HG02938 (cell line): Measurements from ENCODE around the gene CATSPERE.
"Not testable (repeated sequence)": the region's sequence is repeated elsewhere in the genome, so short reads cannot be mapped to it uniquely, and the experiment has no call there.

Experiments used
- ATAC-seq: cut with Tn5 transposase; IDR thresholded peaks from one replicate; pipeline ENCODE4 v1.9.1; 2021; ENCODE audit warnings: mild to moderate bottlenecking, moderate library complexity; ENCODE audit not compliant: unreplicated experiment

CATSPERE gene

GRCh38 chr1:244515680-244516079 is 54.6 kb downstream of the CATSPERE start:
- ATAC-seq = no peak

DNA sequence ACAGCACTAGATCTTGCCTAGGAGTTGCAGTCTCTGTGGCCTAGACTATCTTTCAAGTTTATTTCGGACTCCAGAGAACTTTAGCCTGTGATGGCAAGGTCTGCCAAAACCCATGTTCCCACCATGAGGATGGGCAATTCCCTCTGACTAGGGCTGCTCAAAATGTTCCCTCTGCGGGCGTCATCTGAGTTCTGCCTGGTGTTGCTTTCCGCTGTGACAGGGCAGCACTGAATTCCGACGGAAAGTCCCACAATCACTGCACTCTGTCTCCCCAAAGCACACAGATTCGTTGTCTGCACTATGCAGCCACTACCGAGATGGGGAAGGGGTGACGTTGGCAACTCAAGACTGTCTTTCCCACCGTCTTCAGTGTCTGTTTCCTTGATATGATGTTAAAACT is 75.2 kb downstream of the CATSPERE start:
- ATAC-seq = no peak

DNA sequence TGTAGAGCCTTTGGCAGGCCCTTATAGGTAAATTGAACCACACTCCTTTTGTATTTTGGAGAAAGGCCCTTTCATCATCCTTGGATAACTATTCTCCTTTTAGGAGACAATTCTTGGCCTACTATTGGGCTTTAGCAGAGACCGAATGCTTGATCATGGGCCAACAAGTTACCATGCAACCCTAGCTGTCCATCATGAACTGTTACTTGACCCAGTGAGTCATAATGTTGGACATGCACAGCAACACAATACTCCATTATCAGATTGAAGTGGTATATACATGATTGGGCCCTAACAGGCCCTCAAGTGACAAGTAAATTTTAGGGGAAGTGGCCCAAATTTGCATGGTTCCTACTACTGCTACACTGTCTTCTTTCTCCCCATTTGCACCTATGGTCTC is 84.4 kb downstream of the CATSPERE start:
- no peak for ATAC-seq

GRCh38 chr1:244548558-244549115 is 87.6 kb downstream of the CATSPERE start:
- ATAC-seq = no peak

DNA sequence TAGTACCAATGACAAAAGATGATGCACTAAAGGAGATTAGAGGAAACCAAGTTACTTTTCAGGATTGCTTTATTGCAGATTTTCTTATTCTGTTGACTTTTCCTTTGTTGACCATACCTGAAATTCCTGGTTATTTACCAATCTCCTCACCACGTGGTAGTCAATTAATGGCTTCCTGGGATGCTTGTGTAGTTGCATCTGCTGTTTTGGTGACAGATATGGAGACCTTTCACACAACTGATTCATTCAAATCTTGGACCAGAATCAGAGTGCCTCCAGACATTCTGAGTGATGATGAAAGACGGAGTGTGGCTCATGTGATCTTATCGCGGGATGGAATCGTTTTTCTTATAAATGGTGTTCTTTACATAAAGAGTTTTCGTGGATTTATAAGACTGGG is 91.3 kb downstream of the CATSPERE start:
- ATAC-seq = no peak

DNA sequence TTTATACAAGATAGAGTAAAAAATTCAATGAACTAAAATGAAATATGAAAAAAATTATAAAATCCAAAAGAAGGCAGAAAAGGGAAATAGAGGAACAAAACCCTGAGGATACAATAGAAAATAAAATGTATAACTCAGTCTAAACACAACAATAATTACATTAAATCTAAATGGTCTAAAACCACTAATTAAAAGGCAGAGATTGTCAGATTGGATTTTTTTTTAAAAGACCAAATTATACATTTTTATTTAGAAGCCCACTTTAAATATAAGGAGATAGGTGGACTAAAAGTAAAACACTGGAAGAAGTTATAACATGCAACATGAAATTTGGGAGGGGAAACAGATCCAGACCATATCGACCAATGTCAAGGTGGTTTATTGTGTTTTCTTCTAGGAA is 95.2 kb downstream of the CATSPERE start:
- ATAC-seq = no peak

GRCh38 chr1:244557565-244557964 is 96.5 kb downstream of the CATSPERE start:
- no peak for ATAC-seq

- no peak for ATAC-seq
Measured at GRCh38 chr1:244559561-244559960, 98.5 kb downstream of the CATSPERE start.

GRCh38 chr1:244562877-244563276 is 101.8 kb downstream of the CATSPERE start:
- not testable (repeated sequence) for ATAC-seq

DNA sequence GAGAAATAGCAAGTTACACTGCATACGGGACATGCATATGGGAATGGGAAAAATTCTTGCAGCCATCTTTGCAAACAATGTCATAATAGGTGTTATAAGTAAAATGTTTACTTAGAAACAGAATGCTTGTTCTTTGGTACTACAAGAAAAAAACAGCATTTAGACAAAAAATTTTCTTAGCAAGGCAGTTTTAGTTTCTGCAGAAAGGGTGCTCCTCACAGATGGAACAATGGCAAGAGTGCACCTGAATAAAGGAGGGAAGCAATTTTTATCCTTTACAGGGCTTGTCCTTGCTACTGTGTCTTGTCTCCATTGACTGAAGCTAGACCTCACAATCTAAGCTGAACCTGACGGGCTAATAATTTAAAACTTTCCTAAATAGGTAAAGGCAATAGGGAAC is 112.7 kb downstream of the CATSPERE start:
- no peak for ATAC-seq

GRCh38 chr1:244576259-244576892 is 115.3 kb downstream of the CATSPERE start:
- no peak for ATAC-seq

GRCh38 chr1:244578205-244578604 is 117.1 kb downstream of the CATSPERE start:
- not testable (repeated sequence) for ATAC-seq

- ATAC-seq = no peak
Measured at GRCh38 chr1:244583358-244583982, 122.4 kb downstream of the CATSPERE start.

DNA sequence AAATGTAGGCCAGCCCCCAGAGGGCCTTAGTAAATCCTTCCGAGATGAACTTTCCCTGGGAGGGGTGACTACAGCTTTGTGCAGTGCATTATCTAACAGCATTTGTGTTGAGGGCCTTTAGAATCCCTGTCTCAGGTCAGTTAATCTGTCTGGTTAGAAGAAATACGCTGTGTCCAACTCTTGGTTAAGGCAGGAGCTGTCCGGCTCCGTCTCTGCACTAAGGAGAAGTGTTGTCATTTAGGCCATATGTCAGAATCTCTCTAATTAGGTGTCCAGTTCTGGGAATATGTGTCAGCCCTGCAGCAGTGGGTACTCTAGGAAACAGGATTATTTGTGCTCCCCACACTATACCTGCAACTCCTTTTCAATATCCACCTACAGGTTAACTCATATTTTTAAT is 124.8 kb downstream of the CATSPERE start:
- no peak for ATAC-seq

DNA sequence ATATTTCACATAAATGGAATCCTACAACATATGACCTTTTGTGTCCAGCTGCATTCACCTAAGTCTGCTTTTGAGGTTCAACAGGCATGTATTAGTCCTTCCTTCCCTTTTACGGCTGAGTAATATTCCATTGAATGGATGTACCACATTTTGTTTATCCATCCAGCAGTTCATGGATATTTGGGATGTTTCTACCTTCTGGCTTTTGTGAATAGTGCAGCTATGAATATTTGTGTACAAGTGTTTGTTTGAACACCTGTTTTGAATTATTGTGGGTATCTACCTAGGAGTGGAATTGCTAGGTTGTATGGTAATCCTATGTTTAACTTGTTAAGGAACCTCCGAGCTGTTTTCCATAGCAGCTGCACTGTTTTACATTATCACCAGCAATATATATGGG is 129.6 kb downstream of the CATSPERE start:
- no peak for ATAC-seq

DNA sequence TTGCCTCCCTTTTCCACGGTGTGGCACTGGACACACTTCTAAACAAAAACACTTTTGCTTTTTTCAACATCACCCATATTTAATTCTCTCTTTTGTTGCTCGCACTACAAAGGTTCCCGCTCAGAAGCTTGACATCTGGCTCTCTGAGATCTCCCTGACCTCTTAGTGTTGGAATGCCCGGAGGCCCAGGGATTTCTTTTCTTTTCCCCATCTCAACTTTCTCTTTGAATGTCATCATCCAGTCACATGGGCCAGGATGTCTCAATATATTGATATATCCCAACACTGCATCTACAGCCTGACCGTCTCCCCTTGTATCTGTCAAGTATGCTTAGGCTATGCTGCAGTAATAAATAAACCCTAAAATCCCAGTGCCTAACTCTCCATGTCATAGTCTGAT is 137.5 kb downstream of the CATSPERE start:
- no peak for ATAC-seq

GRCh38 chr1:244599937-244600350 is 138.9 kb downstream of the CATSPERE start:
- peak; percentile 93 for ATAC-seq

- ATAC-seq = no peak
Measured at GRCh38 chr1:244601336-244601735, 140.3 kb downstream of the CATSPERE start.

GRCh38 chr1:244603498-244603897 is 142.4 kb downstream of the CATSPERE start:
- no peak for ATAC-seq

- no peak for ATAC-seq
Measured at GRCh38 chr1:244605835-244606370, 144.8 kb downstream of the CATSPERE start.

- ATAC-seq = no peak
Measured at GRCh38 chr1:244614113-244614836, 153.2 kb downstream of the CATSPERE start.

- no peak for ATAC-seq
Measured at GRCh38 chr1:244614879-244615278, 153.8 kb downstream of the CATSPERE start.
